LNCaP clone FGC (cell line): ENCODE results near the gene IFT20.

ENCODE experiments used
- DNase-seq: peaks from one replicate; pipeline ENCODE4 v3.0.0-alpha.2; 2011; ENCODE audit warnings: low read depth
- H3K4me3 ChIP-seq: 2 replicates; pipeline ENCODE4 v1.5.1; 2011; ENCODE audit warnings: mild to moderate bottlenecking, low read depth, low read length, control low read depth
- CTCF ChIP-seq: IDR thresholded peaks from 2 replicates; pipeline ENCODE4 v1.5.1; 2012; ENCODE audit warnings: mild to moderate bottlenecking; ENCODE audit not compliant: control insufficient read depth, insufficient read depth; ENCODE audit errors: extremely low read depth

The IFT20 gene

GRCh38 chr17:28290703-28291102 lies 44.6 kb downstream of the IFT20 start:
- TF ChIP-seq CTCF, result no peak
- no peak overlapping the region for H3K4me3 ChIP-seq
- no peak for DNase-seq

GRCh38 chr17:28285965-28286364 lies 49.3 kb downstream of the IFT20 start:
- no peak for TF ChIP-seq CTCF
- DNase-seq, result no peak
- no peak overlapping the region for H3K4me3 ChIP-seq

- H3K4me3 ChIP-seq, result no peak overlapping the region
- no peak for DNase-seq
- no peak for TF ChIP-seq CTCF
Observed at GRCh38 chr17:28282596-28282995, 52.7 kb downstream of the IFT20 start.

- DNase-seq, result no peak
- no peak for TF ChIP-seq CTCF
- no peak overlapping the region for H3K4me3 ChIP-seq
Observed at GRCh38 chr17:28280826-28281225, 54.4 kb downstream of the IFT20 start.

- DNase-seq, result no peak
- H3K4me3 ChIP-seq, result no peak overlapping the region
- no peak for TF ChIP-seq CTCF
Observed at GRCh38 chr17:28279411-28279810, 55.9 kb downstream of the IFT20 start.
